Islet of Langerhans (tissue), 1 donor: ENCODE results near the gene ICOS.

Source experiments
- FAIRE-seq: peaks from one replicate; lab custom pipeline; 2011; peaks lifted over from hg19 to GRCh38; lab: Jason Lieb, UNC

ICOS gene

GRCh38 chr2:203936535-203936934 is at the start of gene ICOS:
Gene ICOS, plus strand, starts transcription at chr2:203936763. Its CDS starts 52 bp downstream, at chr2:203936815.
- no peak for FAIRE-seq

GRCh38 chr2:203887677-203888076 is 48.9 kb upstream of the ICOS start:
- FAIRE-seq: no peak

GRCh38 chr2:203889542-203889941 is 47.0 kb upstream of the ICOS start:
- FAIRE-seq: no peak

GRCh38 chr2:203889944-203890343 is 46.6 kb upstream of the ICOS start:
- no peak for FAIRE-seq

- no peak for FAIRE-seq
Observed at GRCh38 chr2:203890733-203891132, 45.8 kb upstream of the ICOS start.

GRCh38 chr2:203891474-203891873 is 45.1 kb upstream of the ICOS start:
- FAIRE-seq: no peak

GRCh38 chr2:203892207-203892606 is 44.4 kb upstream of the ICOS start:
- no peak for FAIRE-seq

GRCh38 chr2:203893401-203893800 is 43.2 kb upstream of the ICOS start:
- FAIRE-seq: no peak

- FAIRE-seq: no peak
Observed at GRCh38 chr2:203893840-203894239, 42.7 kb upstream of the ICOS start.

- no peak for FAIRE-seq
Observed at GRCh38 chr2:203894262-203894661, 42.3 kb upstream of the ICOS start.

GRCh38 chr2:203897544-203897943 is 39.0 kb upstream of the ICOS start:
- no peak for FAIRE-seq

- FAIRE-seq: no peak
Observed at GRCh38 chr2:203898657-203899056, 37.9 kb upstream of the ICOS start.

GRCh38 chr2:203900253-203900652 is 36.3 kb upstream of the ICOS start:
- FAIRE-seq: no peak

GRCh38 chr2:203904022-203904421 is 32.5 kb upstream of the ICOS start:
- FAIRE-seq: no peak

- FAIRE-seq: no peak
Observed at GRCh38 chr2:203905656-203906055, 30.9 kb upstream of the ICOS start.

GRCh38 chr2:203908066-203908796 is 28.3 kb upstream of the ICOS start:
- FAIRE-seq: no peak

GRCh38 chr2:203908797-203909185 is 27.8 kb upstream of the ICOS start:
- no peak for FAIRE-seq

GRCh38 chr2:203909261-203909967 is 27.1 kb upstream of the ICOS start:
- FAIRE-seq: peak; percentile 81

GRCh38 chr2:203909974-203910373 is 26.6 kb upstream of the ICOS start:
- no peak for FAIRE-seq

- no peak for FAIRE-seq
Observed at GRCh38 chr2:203913947-203914346, 22.6 kb upstream of the ICOS start.

GRCh38 chr2:203914546-203915182 is 21.9 kb upstream of the ICOS start:
- no peak for FAIRE-seq

GRCh38 chr2:203915256-203915655 is 21.3 kb upstream of the ICOS start:
- no peak for FAIRE-seq

- FAIRE-seq: no peak
Observed at GRCh38 chr2:203916756-203917155, 19.8 kb upstream of the ICOS start.
